A549 treated with Hydrocortisone at 1 μM for 4 hours (cell line): Measurements from ENCODE around the gene PRICKLE2. TPM values are rescaled to one million over a fixed set of nuclear protein-coding genes. Genes with fewer than 3 reads are reported as not detected.

Source experiments
- total RNA-seq: library from RNA; stranded (reverse); fragments of 200-300 nt; extraction: Qiagen RNA extraction; gene quantifications from 5 replicates; pipeline ENCODE4 v1.2.3, GENCODE V29; 2022

The PRICKLE2 gene, protein sequence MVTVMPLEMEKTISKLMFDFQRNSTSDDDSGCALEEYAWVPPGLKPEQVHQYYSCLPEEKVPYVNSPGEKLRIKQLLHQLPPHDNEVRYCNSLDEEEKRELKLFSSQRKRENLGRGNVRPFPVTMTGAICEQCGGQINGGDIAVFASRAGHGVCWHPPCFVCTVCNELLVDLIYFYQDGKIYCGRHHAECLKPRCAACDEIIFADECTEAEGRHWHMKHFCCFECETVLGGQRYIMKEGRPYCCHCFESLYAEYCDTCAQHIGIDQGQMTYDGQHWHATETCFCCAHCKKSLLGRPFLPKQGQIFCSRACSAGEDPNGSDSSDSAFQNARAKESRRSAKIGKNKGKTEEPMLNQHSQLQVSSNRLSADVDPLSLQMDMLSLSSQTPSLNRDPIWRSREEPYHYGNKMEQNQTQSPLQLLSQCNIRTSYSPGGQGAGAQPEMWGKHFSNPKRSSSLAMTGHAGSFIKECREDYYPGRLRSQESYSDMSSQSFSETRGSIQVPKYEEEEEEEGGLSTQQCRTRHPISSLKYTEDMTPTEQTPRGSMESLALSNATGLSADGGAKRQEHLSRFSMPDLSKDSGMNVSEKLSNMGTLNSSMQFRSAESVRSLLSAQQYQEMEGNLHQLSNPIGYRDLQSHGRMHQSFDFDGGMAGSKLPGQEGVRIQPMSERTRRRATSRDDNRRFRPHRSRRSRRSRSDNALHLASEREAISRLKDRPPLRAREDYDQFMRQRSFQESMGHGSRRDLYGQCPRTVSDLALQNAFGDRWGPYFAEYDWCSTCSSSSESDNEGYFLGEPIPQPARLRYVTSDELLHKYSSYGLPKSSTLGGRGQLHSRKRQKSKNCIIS
- total RNA-seq, result 2.4 to 3.3 TPM (median 2.6 TPM) in 5 replicates

DNA sequence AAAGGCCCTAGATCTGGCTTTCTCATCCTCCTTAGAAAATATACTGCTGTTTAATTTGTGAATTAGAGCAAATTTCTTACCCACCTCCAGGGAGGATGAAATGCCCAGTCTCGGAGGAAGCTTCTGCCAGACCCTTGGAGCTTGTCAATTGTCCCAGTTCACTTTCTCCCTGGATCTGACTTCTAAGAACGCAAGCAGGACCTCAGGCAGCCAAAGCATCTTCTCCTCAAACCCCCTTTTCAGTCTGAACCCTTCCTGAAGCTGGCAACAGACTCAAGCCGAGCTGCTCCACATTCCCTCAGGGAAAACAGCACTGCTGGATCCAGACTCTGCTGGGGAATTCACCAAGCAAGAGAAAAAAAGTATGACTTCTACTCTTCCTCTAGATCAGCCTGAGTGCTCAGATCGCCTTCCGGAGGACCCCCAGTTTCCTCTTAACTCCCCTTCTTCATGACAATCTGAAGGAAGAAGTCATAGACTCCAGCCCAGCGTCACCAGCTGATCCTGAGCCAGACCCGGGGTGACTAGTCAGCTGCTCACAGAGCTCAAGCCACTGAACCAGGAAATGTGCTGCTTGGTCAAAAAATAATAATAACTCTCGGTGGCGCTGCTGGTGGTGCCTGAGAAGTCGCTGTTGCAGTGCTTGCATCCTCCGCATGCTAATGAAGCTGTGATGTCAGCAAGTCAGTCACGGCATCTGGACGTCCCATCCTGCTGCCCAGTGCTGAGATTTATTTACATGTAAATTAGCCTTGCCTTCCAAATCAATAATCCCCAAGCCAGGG is at the start of gene PRICKLE2:
PRICKLE2 (minus strand) TSS at position 641 of the 785 bp plus-strand sequence. CDS start 26,539 bp downstream, outside the sequence.

Other genes starting within 250 kb of the PRICKLE2 start
- 74.4 to 88.3 TPM (median 79.0 TPM) in 5 replicates for gene PSMD6, start 202.0 kb downstream of the PRICKLE2 start, total RNA-seq